Dendritic cell treated with granulocyte-macrophage colony-stimulating factor and Interleukin-4, amounts not matched to agents 40 ng/mL and 50 ng/mL, for 4 days (primary cell): Measurements from ENCODE around the gene MYH14.

Experiments used
- H3K27ac Mint-ChIP-seq: one replicate; pipeline ENCODE4 v1.8.0; 2022; ENCODE audit warnings: mild to moderate bottlenecking, mixed read lengths
- H3K27me3 Mint-ChIP-seq: one replicate; pipeline ENCODE4 v1.8.0; 2022; ENCODE audit warnings: mild to moderate bottlenecking, mixed read lengths
- H3K36me3 Mint-ChIP-seq: one replicate; pipeline ENCODE4 v1.8.0; 2022; ENCODE audit warnings: low read depth, mixed read lengths
- H3K4me1 Mint-ChIP-seq: one replicate; pipeline ENCODE4 v1.8.0; 2022; ENCODE audit warnings: low read depth, mixed read lengths
- H3K4me3 Mint-ChIP-seq: one replicate; pipeline ENCODE4 v1.8.0; 2022; ENCODE audit warnings: mild to moderate bottlenecking, moderate library complexity, mixed read lengths
- H3K9me3 Mint-ChIP-seq: one replicate; pipeline ENCODE4 v1.8.0; 2022; ENCODE audit warnings: mixed read lengths
- intact Hi-C: fragments of 100-400 bp; cut with micrococcal nuclease; formaldehyde crosslinking; loops from one replicate; pipeline ENCODE4 v1.15.0; 2022

The MYH14 gene

DNA sequence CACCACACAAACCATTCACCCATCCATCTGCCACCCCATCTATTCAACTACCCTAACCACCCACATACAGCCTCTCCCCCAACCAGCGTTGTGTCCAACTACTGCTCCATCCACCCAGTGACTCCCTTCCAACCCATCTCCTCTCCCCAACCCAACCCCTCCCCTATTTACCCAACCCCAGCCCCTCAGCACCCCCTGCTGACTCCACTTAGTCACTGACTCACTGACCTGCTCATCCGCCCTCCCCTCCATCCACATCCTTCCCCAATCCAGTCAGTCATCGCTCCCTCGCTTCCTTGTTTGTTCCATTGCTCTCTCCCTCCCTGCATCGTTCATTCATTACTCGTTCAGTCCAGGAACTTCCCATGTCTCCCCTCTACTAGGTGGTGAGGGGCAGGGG, 86.6 kb downstream of the MYH14 start:
- Mint-ChIP-seq H3K27me3 (peaks cover 33% of the 10 kb centered on the region), H3K27ac (no peak overlapping the region), H3K36me3 (no peaks in the 10 kb centered on the region), H3K9me3 (peaks cover 14% of the 10 kb centered on the region), H3K4me1 (no peaks in the 10 kb centered on the region), H3K4me3 (no peak overlapping the region)
- intact Hi-C loops, result no loop called here

DNA sequence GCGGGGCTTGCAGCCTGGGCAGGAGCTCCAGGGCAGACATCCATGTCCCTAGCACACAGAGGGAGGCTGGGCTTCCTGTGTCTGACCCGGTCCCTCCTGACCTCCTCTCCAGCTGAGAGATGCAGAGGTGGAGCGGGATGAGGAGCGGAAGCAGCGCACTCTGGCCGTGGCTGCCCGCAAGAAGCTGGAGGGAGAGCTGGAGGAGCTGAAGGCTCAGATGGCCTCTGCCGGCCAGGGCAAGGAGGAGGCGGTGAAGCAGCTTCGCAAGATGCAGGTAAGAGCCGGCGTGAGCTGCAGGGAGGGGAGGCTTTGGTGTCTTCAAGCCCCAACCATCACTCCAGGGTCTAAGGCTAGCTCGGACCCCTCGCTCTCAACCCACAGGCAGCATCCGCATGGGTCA, 87.4 kb downstream of the MYH14 start:
- H3K4me3 Mint-ChIP-seq, result no peak overlapping the region

DNA sequence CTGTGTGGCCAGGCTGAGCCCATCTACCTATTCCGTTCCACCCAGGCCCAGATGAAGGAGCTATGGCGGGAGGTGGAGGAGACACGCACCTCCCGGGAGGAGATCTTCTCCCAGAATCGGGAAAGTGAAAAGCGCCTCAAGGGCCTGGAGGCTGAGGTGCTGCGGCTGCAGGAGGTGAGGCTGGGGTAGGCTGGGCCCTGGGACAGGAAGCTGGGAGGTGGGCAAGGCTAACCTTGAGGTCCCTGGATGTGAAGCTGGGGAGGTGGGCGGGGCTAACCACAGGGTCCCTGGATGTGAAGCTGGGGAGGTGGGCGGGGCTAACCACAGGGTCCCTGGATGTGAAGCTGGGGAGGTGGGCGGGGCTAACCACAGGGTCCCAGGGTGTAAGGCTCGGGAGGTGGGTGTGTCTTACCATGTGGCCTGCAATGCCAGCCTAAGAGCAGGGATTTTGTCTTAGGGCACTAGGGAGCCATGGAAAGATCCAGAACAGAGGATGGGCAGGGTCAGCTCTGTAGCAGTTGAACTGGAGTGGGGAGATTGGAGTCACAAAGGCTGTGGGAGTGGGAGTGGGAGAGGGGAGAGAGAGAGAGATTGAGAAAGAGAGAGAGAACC, 88.9 kb downstream of the MYH14 start:
- Mint-ChIP-seq H3K4me1 (no peaks in the 10 kb centered on the region), H3K9me3 (no peaks in the 10 kb centered on the region), H3K27me3 (peaks cover 30% of the 10 kb centered on the region), H3K27ac (no peak overlapping the region), H3K4me3 (no peak overlapping the region), H3K36me3 (no peaks in the 10 kb centered on the region)
- intact Hi-C loops, result no loop called here

More for the DNA sequence above, 87.4 kb downstream of the MYH14 start:
- peaks cover 9% of the 10 kb centered on the region for H3K9me3 Mint-ChIP-seq
- peaks cover 31% of the 10 kb centered on the region for H3K27me3 Mint-ChIP-seq
- H3K4me1 Mint-ChIP-seq, result no peaks in the 10 kb centered on the region
- H3K36me3 Mint-ChIP-seq, result no peaks in the 10 kb centered on the region
- intact Hi-C loops, result no loop called here
- H3K27ac Mint-ChIP-seq, result no peak overlapping the region

DNA sequence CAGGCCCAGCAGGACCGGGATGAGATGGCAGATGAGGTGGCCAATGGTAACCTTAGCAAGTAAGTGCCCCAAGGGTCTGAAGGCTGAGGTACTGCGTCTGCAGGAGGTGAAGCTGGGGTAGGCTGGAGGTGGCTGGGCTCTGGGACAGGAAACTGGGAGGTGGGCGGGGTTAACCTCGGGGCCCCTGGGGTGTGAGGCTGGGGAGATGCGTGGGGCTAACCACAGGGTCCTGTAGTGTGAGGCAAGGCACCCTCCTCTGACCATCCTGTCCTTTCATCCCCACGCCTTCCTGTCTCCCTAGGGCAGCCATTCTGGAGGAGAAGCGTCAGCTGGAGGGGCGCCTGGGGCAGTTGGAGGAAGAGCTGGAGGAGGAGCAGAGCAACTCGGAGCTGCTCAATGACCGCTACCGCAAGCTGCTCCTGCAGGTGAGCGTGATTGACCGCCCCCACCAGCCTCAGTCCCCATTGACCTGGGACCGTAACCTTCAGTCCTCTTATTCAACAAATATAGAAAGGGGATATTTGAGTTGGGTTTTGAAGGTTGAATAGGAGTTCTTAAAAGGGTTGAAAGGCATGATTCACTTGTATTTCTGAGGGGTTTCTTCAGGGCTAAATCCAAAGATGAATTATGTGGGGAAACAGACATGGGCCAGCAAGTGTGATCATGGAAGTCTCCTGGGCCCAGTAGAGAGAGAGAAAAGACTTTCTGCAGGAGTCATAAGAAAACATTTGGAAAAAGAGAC, 90.0 kb downstream of the MYH14 start:
- Mint-ChIP-seq H3K9me3 (no peaks in the 10 kb centered on the region), H3K4me3 (no peak overlapping the region), H3K36me3 (no peaks in the 10 kb centered on the region), H3K27ac (no peak overlapping the region), H3K4me1 (no peaks in the 10 kb centered on the region), H3K27me3 (peaks cover 34% of the 10 kb centered on the region)
- intact Hi-C loops, result no loop called here

DNA sequence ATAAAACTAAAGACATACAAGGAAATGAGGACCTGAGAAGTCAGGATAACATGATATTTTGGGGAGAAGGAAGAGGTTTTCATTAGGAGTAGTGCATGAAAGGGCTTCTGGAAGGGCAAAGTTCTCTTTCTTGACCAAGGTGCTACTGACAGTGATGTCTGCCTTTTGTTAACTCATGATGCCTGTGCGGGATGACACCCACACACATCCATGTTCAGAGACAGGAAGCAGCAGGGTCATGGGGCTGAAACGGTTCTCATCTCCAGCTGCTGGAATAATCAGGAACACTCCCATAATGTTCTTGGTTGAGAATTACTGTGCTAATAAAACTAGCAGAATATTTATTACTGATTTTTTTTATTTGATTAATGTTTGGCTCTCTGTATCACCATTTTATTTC, 96.6 kb downstream of the MYH14 start:
- no peak overlapping the region for H3K27ac Mint-ChIP-seq
- intact Hi-C loops, result no loop called here
- H3K27me3 Mint-ChIP-seq, result peaks cover 23% of the 10 kb centered on the region
- H3K36me3 Mint-ChIP-seq, result no peaks in the 10 kb centered on the region
- no peak overlapping the region for H3K4me3 Mint-ChIP-seq
- H3K9me3 Mint-ChIP-seq, result no peaks in the 10 kb centered on the region
- H3K4me1 Mint-ChIP-seq, result peaks cover 6% of the 10 kb centered on the region

DNA sequence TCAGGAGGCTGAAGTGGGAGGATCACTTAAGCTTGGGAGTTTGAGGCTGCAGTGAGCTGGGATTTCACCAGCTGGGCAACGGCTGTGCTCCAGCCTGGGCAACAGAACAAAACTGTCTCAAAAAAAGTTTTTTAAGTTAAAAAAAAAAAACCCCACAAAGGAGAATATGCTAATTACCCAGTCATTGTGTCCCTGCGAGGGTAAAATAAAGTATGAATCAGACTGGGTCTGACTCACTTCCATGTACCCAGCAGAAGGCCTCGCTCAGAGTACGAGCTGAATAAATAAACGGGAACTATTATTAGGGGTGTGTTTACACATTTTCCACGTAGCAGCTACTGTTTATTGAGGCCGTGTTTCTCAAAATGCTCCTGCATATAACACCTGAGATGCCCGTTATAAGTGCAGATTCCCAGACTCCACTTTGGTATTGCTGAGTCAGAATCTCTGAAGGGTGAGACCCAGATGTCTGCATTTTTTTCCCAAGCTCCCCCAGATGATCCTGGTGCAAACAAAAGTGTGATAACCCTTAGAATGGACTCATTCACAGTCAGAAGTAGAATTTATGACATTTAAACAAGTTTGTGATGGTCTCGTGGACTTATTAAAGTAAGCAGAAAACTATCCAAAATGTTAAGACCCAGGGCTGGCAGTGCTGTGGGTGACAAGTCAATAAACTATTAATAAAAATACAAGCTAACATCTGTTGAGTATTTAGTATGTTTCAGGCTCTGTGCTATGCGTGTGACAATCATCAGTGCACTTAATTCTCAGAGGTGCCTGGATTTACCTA, 97.6 kb downstream of the MYH14 start:
- H3K27me3 Mint-ChIP-seq, result peaks cover 25% of the 10 kb centered on the region
- H3K36me3 Mint-ChIP-seq, result no peaks in the 10 kb centered on the region
- peaks cover 6% of the 10 kb centered on the region for H3K4me1 Mint-ChIP-seq
- no peaks in the 10 kb centered on the region for H3K9me3 Mint-ChIP-seq
- no peak overlapping the region for H3K27ac Mint-ChIP-seq
- H3K4me3 Mint-ChIP-seq, result no peak overlapping the region
- intact Hi-C loops, result no loop called here

DNA sequence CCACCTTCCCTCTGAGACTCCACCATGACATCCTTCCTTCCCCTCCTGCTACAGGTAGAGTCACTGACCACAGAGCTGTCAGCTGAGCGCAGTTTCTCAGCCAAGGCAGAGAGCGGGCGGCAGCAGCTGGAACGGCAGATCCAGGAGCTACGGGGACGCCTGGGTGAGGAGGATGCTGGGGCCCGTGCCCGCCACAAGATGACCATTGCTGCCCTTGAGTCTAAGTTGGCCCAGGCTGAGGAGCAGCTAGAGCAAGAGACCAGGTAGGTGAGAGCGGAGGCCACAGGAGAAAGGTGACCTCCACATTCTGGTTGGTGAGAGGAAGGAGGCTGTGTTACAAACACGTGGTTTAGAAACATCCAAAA, 98.2 kb downstream of the MYH14 start:
- Mint-ChIP-seq H3K9me3 (no peaks in the 10 kb centered on the region), H3K27ac (no peak overlapping the region), H3K36me3 (no peaks in the 10 kb centered on the region), H3K4me1 (peaks cover 6% of the 10 kb centered on the region), H3K27me3 (peaks cover 29% of the 10 kb centered on the region), H3K4me3 (no peak overlapping the region)
- intact Hi-C loops, result no loop called here

DNA sequence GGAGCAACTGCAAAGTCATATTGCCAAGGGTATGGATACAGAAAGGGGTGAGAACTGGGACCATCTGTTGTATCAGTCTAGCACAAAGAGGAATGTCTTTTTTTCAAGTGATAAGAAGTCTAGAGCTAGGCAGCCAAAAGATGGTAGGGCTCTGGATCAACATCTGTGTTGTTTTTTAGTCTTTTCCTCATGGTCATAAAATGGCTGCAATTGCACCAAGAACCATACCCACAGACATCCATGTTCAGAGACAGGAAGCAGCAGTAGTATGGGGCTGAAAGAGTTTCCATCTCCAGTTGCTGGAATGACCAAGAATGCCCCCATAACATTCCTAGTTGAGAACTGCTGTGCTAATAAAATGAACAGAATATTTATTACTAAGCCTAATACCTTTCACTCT, 100.1 kb downstream of the MYH14 start:
- no peak overlapping the region for H3K27ac Mint-ChIP-seq
- no peaks in the 10 kb centered on the region for H3K36me3 Mint-ChIP-seq
- H3K27me3 Mint-ChIP-seq, result peaks cover 39% of the 10 kb centered on the region
- H3K4me1 Mint-ChIP-seq, result peaks cover 6% of the 10 kb centered on the region
- intact Hi-C loops, result no loop called here
- H3K9me3 Mint-ChIP-seq, result no peaks in the 10 kb centered on the region
- no peak overlapping the region for H3K4me3 Mint-ChIP-seq

DNA sequence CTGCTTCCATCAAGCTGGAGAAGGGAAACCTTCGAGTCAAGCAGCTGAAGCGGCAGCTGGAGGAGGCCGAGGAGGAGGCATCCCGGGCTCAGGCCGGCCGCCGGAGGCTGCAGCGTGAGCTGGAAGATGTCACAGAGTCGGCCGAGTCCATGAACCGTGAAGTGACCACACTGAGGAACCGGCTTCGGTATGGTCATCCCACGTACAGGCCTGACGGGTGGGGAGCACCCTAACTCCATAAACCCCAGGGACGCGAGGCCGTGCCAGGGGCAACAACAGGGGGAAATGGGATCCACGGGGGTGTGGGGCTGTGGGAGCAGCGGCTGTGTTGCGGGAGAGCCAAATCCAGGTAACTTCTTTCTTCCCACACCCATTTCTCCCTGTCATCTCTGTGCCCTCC, 105.6 kb downstream of the MYH14 start:
- no peaks in the 10 kb centered on the region for H3K36me3 Mint-ChIP-seq
- H3K4me3 Mint-ChIP-seq, result no peak overlapping the region
- H3K4me1 Mint-ChIP-seq, result no peaks in the 10 kb centered on the region
- no peaks in the 10 kb centered on the region for H3K9me3 Mint-ChIP-seq
- no peak overlapping the region for H3K27ac Mint-ChIP-seq
- intact Hi-C loops, result no loop called here
- peaks cover 72% of the 10 kb centered on the region for H3K27me3 Mint-ChIP-seq

DNA sequence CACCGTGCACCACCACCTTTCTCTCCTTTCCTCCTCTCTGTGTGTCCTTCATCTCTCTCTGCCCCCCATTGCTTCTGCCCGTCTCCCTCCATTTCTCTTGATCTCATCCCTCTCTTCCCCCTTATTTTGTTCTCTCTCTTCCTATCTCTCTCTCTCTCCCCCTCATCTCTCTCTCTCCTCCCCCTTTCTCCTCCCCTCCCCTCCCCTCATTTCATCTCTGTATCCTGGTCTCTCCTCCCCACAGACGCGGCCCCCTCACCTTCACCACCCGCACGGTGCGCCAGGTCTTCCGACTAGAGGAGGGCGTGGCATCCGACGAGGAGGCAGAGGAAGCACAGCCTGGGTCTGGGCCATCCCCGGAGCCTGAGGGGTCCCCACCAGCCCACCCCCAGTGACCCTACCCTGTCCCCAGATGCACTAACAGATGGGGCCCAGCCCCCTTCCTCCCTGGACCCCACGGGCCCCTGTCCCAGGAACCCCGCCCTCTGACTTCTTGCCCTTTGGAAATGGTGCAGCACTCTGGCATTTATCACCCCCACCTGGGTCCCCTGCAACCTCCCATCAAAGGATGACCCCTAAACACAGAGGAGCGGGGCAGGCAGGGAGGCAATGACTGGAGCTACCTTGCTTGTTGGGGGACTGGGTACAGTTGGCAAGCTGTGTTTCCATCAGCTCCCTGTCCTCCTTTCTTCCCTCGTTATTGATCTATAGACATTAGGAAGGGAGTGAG, 106.1 kb downstream of the MYH14 start:
- H3K4me1 Mint-ChIP-seq, result no peaks in the 10 kb centered on the region
- H3K9me3 Mint-ChIP-seq, result no peaks in the 10 kb centered on the region
- peaks cover 77% of the 10 kb centered on the region for H3K27me3 Mint-ChIP-seq
- H3K4me3 Mint-ChIP-seq, result no peak overlapping the region
- no peak overlapping the region for H3K27ac Mint-ChIP-seq
- H3K36me3 Mint-ChIP-seq, result no peaks in the 10 kb centered on the region
- intact Hi-C loops, result no loop called here

DNA sequence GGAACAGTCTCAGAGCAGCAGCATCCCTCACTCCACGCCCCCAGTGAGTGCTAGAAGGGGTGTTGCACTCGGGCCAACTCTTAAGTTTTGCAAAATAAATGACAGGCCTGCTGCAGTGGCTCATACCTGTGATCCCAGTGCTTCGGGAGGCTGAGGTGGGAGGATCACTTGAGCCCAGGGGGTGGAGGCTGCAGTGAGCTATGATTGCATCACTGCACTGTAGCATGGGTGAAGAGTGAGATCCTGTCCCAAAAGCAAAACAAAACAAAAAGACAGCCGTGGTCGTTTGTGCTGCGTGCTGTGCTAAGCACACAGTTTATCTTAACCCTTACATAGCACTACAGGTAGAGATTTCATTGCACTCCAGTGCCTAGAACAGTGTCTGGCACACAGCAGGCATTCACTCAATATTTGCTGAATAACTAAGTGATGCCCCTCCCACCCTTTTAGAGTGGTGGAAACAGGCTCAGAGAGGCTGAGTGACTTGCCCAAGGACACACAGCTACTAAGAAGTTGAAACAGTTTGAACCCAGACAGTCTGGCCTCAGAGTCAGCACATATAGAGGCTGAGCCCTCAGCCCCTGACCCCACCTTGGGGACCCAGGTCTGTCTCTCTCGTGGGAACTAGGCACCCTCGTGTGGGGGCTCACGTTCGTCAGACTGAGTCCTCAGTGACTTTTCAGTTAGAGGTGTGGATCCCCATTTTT, 107.5 kb downstream of the MYH14 start:
- intact Hi-C loops, result no loop called here
- H3K9me3 Mint-ChIP-seq, result no peaks in the 10 kb centered on the region
- H3K27me3 Mint-ChIP-seq, result peaks cover 84% of the 10 kb centered on the region
- no peaks in the 10 kb centered on the region for H3K36me3 Mint-ChIP-seq
- H3K4me1 Mint-ChIP-seq, result peaks cover 11% of the 10 kb centered on the region
- no peak overlapping the region for H3K27ac Mint-ChIP-seq
- H3K4me3 Mint-ChIP-seq, result no peak overlapping the region

DNA sequence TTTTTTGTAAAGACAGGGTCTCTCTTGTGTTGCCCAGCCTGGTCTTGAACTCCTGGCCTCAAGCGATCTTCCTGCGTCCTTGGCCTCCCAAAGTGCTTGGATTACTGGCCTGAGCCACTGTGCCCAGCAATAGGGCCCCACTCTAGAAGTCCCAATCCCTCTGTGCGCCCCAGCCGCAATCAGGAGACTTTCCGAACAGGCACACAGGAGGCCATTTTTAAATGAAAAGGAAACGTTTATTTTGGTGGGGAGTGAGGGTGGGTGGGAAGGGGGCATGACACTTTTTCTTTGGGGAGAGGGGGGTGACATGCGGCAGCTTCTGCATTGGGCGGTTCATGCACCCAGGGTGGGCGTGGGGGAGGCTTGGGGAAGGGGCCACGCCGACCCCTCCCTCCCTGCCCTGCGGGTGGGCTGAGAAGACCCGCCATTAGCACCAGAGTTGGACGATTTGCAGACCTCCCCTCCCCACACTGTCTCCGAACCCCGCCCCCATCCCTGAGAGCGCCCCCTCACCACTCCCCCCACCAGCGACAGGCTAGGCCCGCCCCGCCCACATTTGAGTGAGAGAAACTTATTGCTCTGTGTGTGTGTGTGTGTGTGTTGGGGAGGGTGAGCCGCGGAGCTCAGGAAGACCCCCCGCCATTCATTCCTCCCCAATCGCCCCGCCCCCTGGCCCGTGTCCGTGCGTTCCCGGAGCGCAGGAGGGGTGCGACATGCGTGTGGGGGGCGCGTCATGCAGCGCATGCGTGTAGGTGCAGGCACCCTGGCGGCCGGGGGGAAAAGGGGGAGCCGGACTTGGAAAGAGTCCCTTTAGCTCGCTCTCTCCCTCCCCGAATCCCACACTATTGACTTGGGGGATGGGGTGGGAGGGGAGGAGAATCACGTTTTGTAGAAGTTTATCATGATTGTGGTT, 108.6 kb downstream of the MYH14 start:
- H3K27me3 Mint-ChIP-seq, result peaks cover 85% of the 10 kb centered on the region
- H3K4me1 Mint-ChIP-seq, result peaks cover 16% of the 10 kb centered on the region
- H3K36me3 Mint-ChIP-seq, result no peaks in the 10 kb centered on the region
- H3K27ac Mint-ChIP-seq, result no peak overlapping the region
- intact Hi-C loops, result no loop called here
- H3K9me3 Mint-ChIP-seq, result no peaks in the 10 kb centered on the region
- no peak overlapping the region for H3K4me3 Mint-ChIP-seq
